Effector memory CD8-positive, alpha-beta T cell (primary cell): ENCODE measurements around the gene CNTN4.
"Not testable (repeated sequence)": the region's sequence is repeated elsewhere in the genome, so short reads cannot be mapped to it uniquely, and the experiment has no call there.

Experiments
- ATAC-seq: fragments of 150-1000 bp; cut with Tn5 transposase; replicated peaks from 2 replicates; pipeline ENCODE4 v1.10.0; 2021; ENCODE audit warnings: mild to moderate bottlenecking, moderate library complexity
- DNase-seq, 3 experiments: peaks; one replicate each; pipeline ENCODE4 v3.0.0; 2021
- H3K27ac Mint-ChIP-seq, 2 donors: one replicate each; pipeline ENCODE4 v1.8.0; 2022; ENCODE audit warnings: mild to moderate bottlenecking in 2 of 2, mixed read lengths in 2 of 2, moderate library complexity in 2 of 2
- H3K27me3 Mint-ChIP-seq, 2 donors: one replicate each; pipeline ENCODE4 v1.8.0; 2022; ENCODE audit warnings: mixed read lengths in 2 of 2
- H3K36me3 Mint-ChIP-seq: one replicate; pipeline ENCODE4 v1.8.0; 2022; ENCODE audit warnings: mild to moderate bottlenecking, moderate library complexity, mixed read lengths; ENCODE audit not compliant: insufficient read depth
- H3K4me1 Mint-ChIP-seq, 2 donors: one replicate each; pipeline ENCODE4 v1.8.0; 2022; ENCODE audit warnings: low read depth in 2 of 2, mixed read lengths in 2 of 2
- H3K4me3 Mint-ChIP-seq, 2 donors: one replicate each; pipeline ENCODE4 v1.8.0; 2022; ENCODE audit warnings: mild to moderate bottlenecking in 2 of 2, mixed read lengths in 2 of 2, moderate library complexity in 2 of 2
- H3K9me3 Mint-ChIP-seq, 2 donors: one replicate each; pipeline ENCODE4 v1.8.0; 2022; ENCODE audit warnings: mixed read lengths in 2 of 2

Gene CNTN4

GRCh38 chr3:2993130-2993529, 894.5 kb downstream of the CNTN4 start:
- H3K36me3 Mint-ChIP-seq, DNase-seq, H3K4me1 Mint-ChIP-seq, H3K27ac Mint-ChIP-seq, H3K4me3 Mint-ChIP-seq, H3K9me3 Mint-ChIP-seq, ATAC-seq: not testable (repeated sequence)
- H3K27me3 Mint-ChIP-seq: peaks cover 10 to 21% of the 10 kb centered on the region in 2 donors

GRCh38 chr3:2993736-2994135, 895.1 kb downstream of the CNTN4 start:
- ATAC-seq: no peak
- Mint-ChIP-seq H3K4me1 (no peaks in the 10 kb centered on the region), H3K27ac (no peak overlapping the region), H3K27me3 (peaks cover 13 to 26% of the 10 kb centered on the region in 2 donors), H3K36me3 (no peaks in the 10 kb centered on the region), H3K9me3 (no peaks in the 10 kb centered on the region), H3K4me3 (no peak overlapping the region)
- no peak for DNase-seq

- Mint-ChIP-seq H3K27ac (no peak overlapping the region), H3K27me3 (peaks cover 13 to 36% of the 10 kb centered on the region in 2 donors), H3K36me3 (no peaks in the 10 kb centered on the region), H3K4me1 (no peaks in the 10 kb centered on the region), H3K9me3 (no peaks in the 10 kb centered on the region), H3K4me3 (no peak overlapping the region)
- no peak for DNase-seq
- ATAC-seq: no peak
Measured at GRCh38 chr3:2995195-2995594, 896.5 kb downstream of the CNTN4 start.

- H3K9me3 Mint-ChIP-seq: no peaks in the 10 kb centered on the region
- H3K27me3 Mint-ChIP-seq: peaks cover 5 to 21% of the 10 kb centered on the region in 2 donors
- no peak overlapping the region for H3K27ac Mint-ChIP-seq
- ATAC-seq (no peak), DNase-seq (no peak)
- H3K36me3 Mint-ChIP-seq: no peaks in the 10 kb centered on the region
- no peaks in the 10 kb centered on the region for H3K4me1 Mint-ChIP-seq
- no peak overlapping the region for H3K4me3 Mint-ChIP-seq
Measured at GRCh38 chr3:3005146-3005744, 906.6 kb downstream of the CNTN4 start.

- DNase-seq (no peak), ATAC-seq (no peak)
- H3K9me3 Mint-ChIP-seq: no peaks in the 10 kb centered on the region
- H3K4me1 Mint-ChIP-seq: no peaks in the 10 kb centered on the region
- no peak overlapping the region for H3K27ac Mint-ChIP-seq
- peaks cover 64 to 66% of the 10 kb centered on the region in 2 donors for H3K27me3 Mint-ChIP-seq
- H3K36me3 Mint-ChIP-seq: no peaks in the 10 kb centered on the region
- no peak overlapping the region for H3K4me3 Mint-ChIP-seq
Measured at GRCh38 chr3:3013317-3014052, 914.8 kb downstream of the CNTN4 start.

- no peaks in the 10 kb centered on the region for H3K9me3 Mint-ChIP-seq
- H3K4me3 Mint-ChIP-seq: no peak overlapping the region
- H3K36me3 Mint-ChIP-seq: no peaks in the 10 kb centered on the region
- DNase-seq (no peak), ATAC-seq (no peak)
- no peak overlapping the region for H3K27ac Mint-ChIP-seq
- no peaks in the 10 kb centered on the region for H3K4me1 Mint-ChIP-seq
- H3K27me3 Mint-ChIP-seq: peaks cover 60 to 62% of the 10 kb centered on the region in 2 donors
Measured at GRCh38 chr3:3015185-3016089, 916.8 kb downstream of the CNTN4 start.

- ATAC-seq (no peak), DNase-seq (no peak)
- Mint-ChIP-seq H3K27me3 (peaks cover 56 to 68% of the 10 kb centered on the region in 2 donors), H3K27ac (no peak overlapping the region), H3K9me3 (no peaks in the 10 kb centered on the region), H3K4me3 (no peak overlapping the region), H3K4me1 (no peaks in the 10 kb centered on the region), H3K36me3 (no peaks in the 10 kb centered on the region)
Measured at GRCh38 chr3:3016226-3016625, 917.6 kb downstream of the CNTN4 start.

- no peaks in the 10 kb centered on the region for H3K4me1 Mint-ChIP-seq
- H3K27me3 Mint-ChIP-seq: peaks cover 40 to 55% of the 10 kb centered on the region in 2 donors
- ATAC-seq: no peak
- H3K36me3 Mint-ChIP-seq: no peaks in the 10 kb centered on the region
- DNase-seq: no peak
- H3K4me3 Mint-ChIP-seq: no peak overlapping the region
- H3K9me3 Mint-ChIP-seq: no peaks in the 10 kb centered on the region
- H3K27ac Mint-ChIP-seq: no peak overlapping the region
Measured at GRCh38 chr3:3020209-3020608, 921.5 kb downstream of the CNTN4 start.

GRCh38 chr3:3023111-3023745, 924.6 kb downstream of the CNTN4 start:
- H3K27me3 Mint-ChIP-seq: peaks cover 19 to 31% of the 10 kb centered on the region in 2 donors
- no peak overlapping the region for H3K27ac Mint-ChIP-seq
- no peak for DNase-seq
- ATAC-seq: no peak
- H3K9me3 Mint-ChIP-seq: no peaks in the 10 kb centered on the region
- peaks cover under 1 to 6% of the 10 kb centered on the region in 2 donors for H3K4me1 Mint-ChIP-seq
- H3K4me3 Mint-ChIP-seq: no peak overlapping the region
- no peaks in the 10 kb centered on the region for H3K36me3 Mint-ChIP-seq

GRCh38 chr3:3027976-3028567, 929.4 kb downstream of the CNTN4 start:
- Mint-ChIP-seq H3K4me3 (peak overlapping the region; percentile 21 to 68), H3K27me3 (peaks cover 9 to 11% of the 10 kb centered on the region in 2 donors), H3K27ac (peak overlapping the region; percentile 6 to 56), H3K9me3 (no peaks in the 10 kb centered on the region), H3K36me3 (no peaks in the 10 kb centered on the region), H3K4me1 (peaks cover 4 to 8% of the 10 kb centered on the region in 2 donors)
- no peak for DNase-seq
- ATAC-seq: peak; percentile 76

GRCh38 chr3:3031326-3031725, 932.7 kb downstream of the CNTN4 start:
- peaks cover 4 to 8% of the 10 kb centered on the region in 2 donors for H3K4me1 Mint-ChIP-seq
- H3K4me3 Mint-ChIP-seq: no peak overlapping the region
- no peak overlapping the region for H3K27ac Mint-ChIP-seq
- ATAC-seq (no peak), DNase-seq (no peak)
- no peaks in the 10 kb centered on the region for H3K9me3 Mint-ChIP-seq
- no peaks in the 10 kb centered on the region for H3K36me3 Mint-ChIP-seq
- H3K27me3 Mint-ChIP-seq: peaks cover 5 to 24% of the 10 kb centered on the region in 2 donors

GRCh38 chr3:3037156-3037555, 938.5 kb downstream of the CNTN4 start:
- ATAC-seq: no peak
- H3K27ac Mint-ChIP-seq: no peak overlapping the region
- H3K4me3 Mint-ChIP-seq: no peak overlapping the region
- H3K9me3 Mint-ChIP-seq: no peaks in the 10 kb centered on the region
- DNase-seq: no peak
- H3K27me3 Mint-ChIP-seq: peaks cover 13 to 48% of the 10 kb centered on the region in 2 donors
- no peaks in the 10 kb centered on the region for H3K36me3 Mint-ChIP-seq
- H3K4me1 Mint-ChIP-seq: peaks cover 0 to 2% of the 10 kb centered on the region in 2 donors
